A549 (cell line): ENCODE data around the gene ACSBG1.

Experiments used
- CEBPB ChIP-seq, 2 experiments: fragments of >200 bp in 1 of 2; sonication (Bioruptor Twin) in 1 of 2; formaldehyde crosslinking in 1 of 2; IDR thresholded peaks; 2 replicates each; pipeline ENCODE4 v1.6.1; 2012 to 2016
- MYC ChIP-seq: IDR thresholded peaks from 2 replicates; pipeline ENCODE4 v1.6.1; 2012; ENCODE audit warnings: mild to moderate bottlenecking, inconsistent platforms, low read length, improper control_type of control experiment, borderline replicate concordance
- POLR2A ChIP-seq: IDR thresholded peaks from 2 replicates; pipeline ENCODE4 v1.6.1; 2012; ENCODE audit warnings: mild to moderate bottlenecking, low read length
- RCOR1 ChIP-seq: fragments of 150-350 bp; IDR thresholded peaks from 2 replicates; pipeline ENCODE4 v1.6.1; 2014; ENCODE audit warnings: antibody characterized with exemption, low read length, low read depth
- TP53 ChIP-seq: fragments of 250-450 bp; sonication (Bioruptor Pico); IDR thresholded peaks from 2 replicates; pipeline ENCODE4 v1.5.0; 2021; ENCODE audit warnings: mild to moderate bottlenecking, moderate library complexity
- TF ChIP-seq, protein P1 (sequence below): fragments of >200 bp; sonication (Bioruptor Twin); formaldehyde crosslinking; IDR thresholded peaks from 3 replicates; pipeline ENCODE4 v1.5.1; 2016

DNA sequence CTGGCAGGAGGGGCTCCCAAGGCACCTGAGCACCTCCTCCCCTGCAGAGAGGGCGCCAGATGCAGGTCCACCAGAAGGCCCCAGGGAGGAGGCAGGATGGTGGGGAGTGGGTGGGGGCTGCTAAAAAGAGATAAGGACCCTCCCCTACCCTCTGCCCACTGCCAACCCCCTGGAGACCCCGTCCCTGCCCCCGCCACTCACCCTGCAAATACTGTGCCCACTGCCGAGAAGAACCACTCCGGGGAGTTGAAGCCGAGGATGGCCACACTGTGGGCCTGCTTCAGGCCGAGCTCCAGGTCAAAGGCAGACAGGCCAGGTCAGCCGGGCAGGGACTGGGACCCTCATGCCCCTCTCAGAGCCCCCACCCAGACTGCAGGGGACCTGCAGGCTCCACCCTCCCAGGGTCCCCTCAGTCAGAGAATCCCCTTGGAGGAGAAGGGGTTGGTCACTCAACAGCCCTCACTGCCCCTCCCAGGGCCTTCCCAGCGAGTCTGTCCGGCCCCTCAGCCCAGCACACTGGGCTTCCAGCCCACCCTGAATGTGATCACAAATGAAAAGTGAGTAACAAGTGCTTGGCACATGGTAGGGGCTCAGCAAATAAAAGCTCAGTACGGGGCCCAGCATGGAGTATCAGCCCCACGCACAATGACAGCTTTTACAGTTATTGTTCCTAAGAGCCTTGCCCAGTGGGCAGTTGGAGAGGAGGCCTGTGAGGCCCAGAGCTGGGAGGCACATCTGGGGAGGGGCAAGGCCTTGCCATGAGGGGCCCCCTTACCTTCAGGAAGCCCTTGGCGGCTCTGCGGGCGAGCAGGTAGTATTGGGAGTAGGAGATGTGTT lies 40.4 kb downstream of the ACSBG1 start:
- TF ChIP-seq CEBPB (IDR thresholded peaks at IDR 0.05) (no peak), POLR2A (no peak), TP53 (no peak), MYC (no peak), RCOR1 (no peak)
- TF ChIP-seq, protein P1, sequence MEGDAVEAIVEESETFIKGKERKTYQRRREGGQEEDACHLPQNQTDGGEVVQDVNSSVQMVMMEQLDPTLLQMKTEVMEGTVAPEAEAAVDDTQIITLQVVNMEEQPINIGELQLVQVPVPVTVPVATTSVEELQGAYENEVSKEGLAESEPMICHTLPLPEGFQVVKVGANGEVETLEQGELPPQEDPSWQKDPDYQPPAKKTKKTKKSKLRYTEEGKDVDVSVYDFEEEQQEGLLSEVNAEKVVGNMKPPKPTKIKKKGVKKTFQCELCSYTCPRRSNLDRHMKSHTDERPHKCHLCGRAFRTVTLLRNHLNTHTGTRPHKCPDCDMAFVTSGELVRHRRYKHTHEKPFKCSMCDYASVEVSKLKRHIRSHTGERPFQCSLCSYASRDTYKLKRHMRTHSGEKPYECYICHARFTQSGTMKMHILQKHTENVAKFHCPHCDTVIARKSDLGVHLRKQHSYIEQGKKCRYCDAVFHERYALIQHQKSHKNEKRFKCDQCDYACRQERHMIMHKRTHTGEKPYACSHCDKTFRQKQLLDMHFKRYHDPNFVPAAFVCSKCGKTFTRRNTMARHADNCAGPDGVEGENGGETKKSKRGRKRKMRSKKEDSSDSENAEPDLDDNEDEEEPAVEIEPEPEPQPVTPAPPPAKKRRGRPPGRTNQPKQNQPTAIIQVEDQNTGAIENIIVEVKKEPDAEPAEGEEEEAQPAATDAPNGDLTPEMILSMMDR, result no peak
